ENCODE measurements around the gene SKI.
"Not testable (repeated sequence)": the region's sequence is repeated elsewhere in the genome, so short reads cannot be mapped to it uniquely, and the experiment has no call there.

Gene SKI

GRCh38 chr1:2257245-2257627, 29.1 kb downstream of the SKI start:
- Histone ChIP-seq H3K9me3 (ENCODE audit: control insufficient read depth, insufficient read depth, low read length) (no peaks in the 10 kb centered on the region; the same call in 1 of the 2 replicates), H3K36me3 (ENCODE audit: insufficient read depth, low read length) (no peaks in the 10 kb centered on the region; the same call in 1 of the 2 replicates), H3K4me1 (ENCODE audit: insufficient read depth, low read length) (0 out of 2 replicates have a peak, but pooled peaks cover 6% of the 10 kb centered on the region), H3K9ac (ENCODE audit: low read depth, low read length) (no peak overlapping the region)

GRCh38 chr1:2258122-2258681, 30.1 kb downstream of the SKI start:
- H3K9me3 ChIP-seq (ENCODE audit: control insufficient read depth, insufficient read depth, low read length): no peaks in the 10 kb centered on the region; the same call in 1 of the 2 replicates
- H3K9ac ChIP-seq (ENCODE audit: low read depth, low read length): no peak overlapping the region
- H3K4me1 ChIP-seq (ENCODE audit: insufficient read depth, low read length): 0 out of 2 replicates have a peak, but pooled peaks cover 6% of the 10 kb centered on the region
- H3K36me3 ChIP-seq (ENCODE audit: insufficient read depth, low read length): no peaks in the 10 kb centered on the region; the same call in 1 of the 2 replicates

DNA sequence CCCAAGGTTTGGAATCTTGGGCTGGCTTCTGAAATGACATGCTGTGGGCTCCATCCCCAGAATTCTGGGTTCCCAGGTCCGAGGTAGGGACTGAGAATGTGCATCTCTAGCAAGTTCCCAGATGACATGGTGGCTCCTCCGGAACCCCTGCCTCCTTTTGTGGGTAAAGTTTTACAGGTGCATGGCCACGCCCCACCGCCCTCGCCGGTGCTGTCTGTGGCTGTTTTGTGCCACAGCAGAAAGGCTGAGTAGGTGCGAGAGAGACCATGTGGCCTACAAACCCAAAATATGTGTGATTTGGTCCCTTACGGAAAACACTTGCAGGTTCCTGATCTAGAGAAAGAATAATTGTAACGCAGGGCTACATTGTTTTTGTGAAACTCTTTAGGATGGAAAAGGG, 30.9 kb downstream of the SKI start:
- 0 out of 2 replicates have a peak, but pooled peaks cover 6% of the 10 kb centered on the region for H3K4me1 ChIP-seq (ENCODE audit: insufficient read depth, low read length)
- no peaks in the 10 kb centered on the region for H3K36me3 ChIP-seq (ENCODE audit: insufficient read depth, low read length)
- no peak overlapping the region for H3K9ac ChIP-seq (ENCODE audit: low read depth, low read length)
- no peaks in the 10 kb centered on the region; the same call in 1 of the 2 replicates for H3K9me3 ChIP-seq (ENCODE audit: control insufficient read depth, insufficient read depth, low read length)

DNA sequence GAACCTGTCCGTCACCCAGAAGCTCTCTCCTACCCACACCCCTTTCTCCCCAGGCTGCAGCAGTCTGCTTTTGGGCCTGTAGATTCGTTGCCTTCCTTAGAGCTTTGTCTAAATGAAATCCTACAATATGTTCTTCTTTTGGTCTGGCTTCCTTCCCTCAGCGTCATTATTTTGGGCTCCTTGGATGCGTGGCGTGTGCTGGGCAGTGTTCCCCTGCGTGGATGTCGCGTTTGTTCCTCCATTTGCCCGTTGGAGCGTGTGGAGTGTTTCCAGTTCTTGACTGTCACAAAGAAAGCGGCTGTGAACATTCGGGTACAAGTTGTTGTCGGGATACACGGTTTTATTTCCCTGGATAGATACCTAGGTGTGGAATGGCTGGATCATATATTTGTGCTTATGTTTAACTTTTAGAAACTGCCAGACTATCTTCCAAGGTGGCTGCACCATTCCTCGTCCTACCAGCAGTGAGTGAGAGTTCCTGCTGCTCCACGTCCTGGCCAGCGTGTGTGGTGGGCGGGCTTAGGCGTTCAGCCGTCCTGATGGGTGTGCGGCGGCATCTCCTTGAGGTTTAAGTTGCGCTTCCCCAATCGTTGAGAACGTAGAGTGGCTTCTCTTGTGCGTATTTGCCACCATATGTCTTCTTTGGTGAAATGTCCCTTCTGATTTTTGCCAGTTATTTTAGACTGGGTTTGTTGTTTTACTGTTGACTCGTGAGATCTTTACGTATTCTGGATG, 31.7 kb downstream of the SKI start:
- H3K4me1 ChIP-seq (ENCODE audit: insufficient read depth, low read length): 0 out of 2 replicates have a peak, but pooled peaks cover 6% of the 10 kb centered on the region
- H3K9ac ChIP-seq (ENCODE audit: low read depth, low read length): no peak overlapping the region

DNA sequence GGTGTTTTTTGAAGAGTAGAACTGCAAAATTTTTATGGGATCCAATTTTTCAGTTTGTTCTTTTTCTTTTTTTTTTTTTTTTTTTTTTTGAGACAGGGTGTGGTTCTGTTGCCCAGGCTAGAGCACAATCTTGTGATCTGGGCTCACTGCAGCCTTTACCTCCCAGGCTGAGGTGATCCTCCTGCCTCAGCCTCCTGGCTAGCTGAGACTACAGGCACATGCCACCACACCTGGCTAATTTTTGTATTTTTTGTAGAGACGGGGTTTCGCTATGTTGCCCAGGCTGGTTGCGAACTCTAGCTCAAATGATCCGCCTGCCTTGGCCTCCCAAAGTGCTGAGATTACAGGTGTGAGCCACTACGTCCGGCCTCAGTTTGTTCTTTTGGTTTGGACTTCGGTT, 32.4 kb downstream of the SKI start:
- H3K36me3 ChIP-seq (ENCODE audit: insufficient read depth, low read length); H3K9ac ChIP-seq (ENCODE audit: low read depth, low read length); H3K9me3 ChIP-seq (ENCODE audit: control insufficient read depth, insufficient read depth, low read length); H3K4me1 ChIP-seq (ENCODE audit: insufficient read depth, low read length): not testable (repeated sequence)

More for the DNA sequence above, 31.7 kb downstream of the SKI start:
- no peaks in the 10 kb centered on the region; the same call in 1 of the 2 replicates for H3K9me3 ChIP-seq (ENCODE audit: control insufficient read depth, insufficient read depth, low read length)
- no peaks in the 10 kb centered on the region for H3K36me3 ChIP-seq (ENCODE audit: insufficient read depth, low read length)

- Histone ChIP-seq H3K36me3 (ENCODE audit: insufficient read depth, low read length) (no peaks in the 10 kb centered on the region), H3K9me3 (ENCODE audit: control insufficient read depth, insufficient read depth, low read length) (no peaks in the 10 kb centered on the region), H3K4me1 (ENCODE audit: insufficient read depth, low read length) (0 out of 2 replicates have a peak, but pooled peaks cover 6% of the 10 kb centered on the region), H3K9ac (ENCODE audit: low read depth, low read length) (no peak overlapping the region)
Observed at GRCh38 chr1:2260917-2261316, 32.8 kb downstream of the SKI start.

DNA sequence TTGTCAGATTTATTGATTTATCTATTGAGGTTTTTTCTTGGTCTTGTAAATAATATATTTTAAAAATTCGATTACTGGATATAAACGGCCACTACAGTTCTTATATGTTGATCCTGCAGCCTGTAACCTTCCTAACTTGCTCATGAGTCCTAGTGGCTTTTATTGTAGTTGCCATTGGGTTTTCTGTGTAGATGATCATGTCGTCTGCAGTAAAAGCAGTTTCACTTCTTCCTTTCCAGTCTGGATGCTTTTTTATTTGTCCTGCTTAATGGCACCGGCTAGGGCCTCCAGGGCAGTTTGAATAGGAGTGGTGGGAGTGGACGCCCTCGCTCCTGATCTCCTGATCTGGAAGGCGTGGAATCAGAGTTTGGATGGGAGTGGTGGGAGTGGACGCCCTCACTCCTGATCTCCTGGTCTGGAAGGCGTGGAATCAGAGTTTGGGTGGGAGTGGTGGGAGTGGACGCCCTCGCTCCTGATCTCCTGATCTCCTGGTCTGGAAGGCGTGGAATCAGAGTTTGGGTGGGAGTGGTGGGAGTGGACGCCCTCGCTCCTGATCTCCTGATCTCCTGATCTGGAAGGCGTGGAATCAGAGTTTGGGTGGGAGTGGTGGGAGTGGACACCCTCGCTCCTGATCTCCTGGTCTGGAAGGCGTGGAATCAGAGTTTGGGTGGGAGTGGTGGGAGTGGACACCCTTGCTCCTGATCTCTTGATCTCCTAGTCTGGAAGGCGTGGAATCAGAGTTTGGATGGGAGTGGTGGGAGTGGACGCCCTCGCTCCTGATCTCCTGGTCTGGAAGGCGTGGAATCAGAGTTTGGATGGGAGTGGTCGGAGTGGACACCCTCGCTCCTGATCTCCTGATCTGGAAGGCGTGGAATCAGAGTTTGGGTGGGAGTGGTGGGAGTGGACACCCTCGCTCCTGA, 33.6 kb downstream of the SKI start:
- H3K4me1 ChIP-seq (ENCODE audit: insufficient read depth, low read length); H3K9ac ChIP-seq (ENCODE audit: low read depth, low read length); H3K36me3 ChIP-seq (ENCODE audit: insufficient read depth, low read length); H3K9me3 ChIP-seq (ENCODE audit: control insufficient read depth, insufficient read depth, low read length): not testable (repeated sequence)

GRCh38 chr1:2266301-2266975, 38.3 kb downstream of the SKI start:
- no peaks in the 10 kb centered on the region for H3K9me3 ChIP-seq (ENCODE audit: control insufficient read depth, insufficient read depth, low read length)
- peaks cover 6% of the 10 kb centered on the region for H3K4me1 ChIP-seq (ENCODE audit: insufficient read depth, low read length)
- no peaks in the 10 kb centered on the region for H3K36me3 ChIP-seq (ENCODE audit: insufficient read depth, low read length)
- no peak overlapping the region for H3K9ac ChIP-seq (ENCODE audit: low read depth, low read length)

- Histone ChIP-seq H3K4me1 (ENCODE audit: insufficient read depth, low read length) (peaks cover 10% of the 10 kb centered on the region), H3K36me3 (ENCODE audit: insufficient read depth, low read length) (no peaks in the 10 kb centered on the region), H3K9ac (ENCODE audit: low read depth, low read length) (no peak overlapping the region), H3K9me3 (ENCODE audit: control insufficient read depth, insufficient read depth, low read length) (no peaks in the 10 kb centered on the region)
Observed at GRCh38 chr1:2267051-2267830, 39.1 kb downstream of the SKI start.

- Histone ChIP-seq H3K9me3 (ENCODE audit: control insufficient read depth, insufficient read depth, low read length) (no peaks in the 10 kb centered on the region), H3K9ac (ENCODE audit: low read depth, low read length) (no peak overlapping the region), H3K4me1 (ENCODE audit: insufficient read depth, low read length) (peaks cover 11% of the 10 kb centered on the region), H3K36me3 (ENCODE audit: insufficient read depth, low read length) (no peaks in the 10 kb centered on the region)
Observed at GRCh38 chr1:2267862-2268261, 39.7 kb downstream of the SKI start.

DNA sequence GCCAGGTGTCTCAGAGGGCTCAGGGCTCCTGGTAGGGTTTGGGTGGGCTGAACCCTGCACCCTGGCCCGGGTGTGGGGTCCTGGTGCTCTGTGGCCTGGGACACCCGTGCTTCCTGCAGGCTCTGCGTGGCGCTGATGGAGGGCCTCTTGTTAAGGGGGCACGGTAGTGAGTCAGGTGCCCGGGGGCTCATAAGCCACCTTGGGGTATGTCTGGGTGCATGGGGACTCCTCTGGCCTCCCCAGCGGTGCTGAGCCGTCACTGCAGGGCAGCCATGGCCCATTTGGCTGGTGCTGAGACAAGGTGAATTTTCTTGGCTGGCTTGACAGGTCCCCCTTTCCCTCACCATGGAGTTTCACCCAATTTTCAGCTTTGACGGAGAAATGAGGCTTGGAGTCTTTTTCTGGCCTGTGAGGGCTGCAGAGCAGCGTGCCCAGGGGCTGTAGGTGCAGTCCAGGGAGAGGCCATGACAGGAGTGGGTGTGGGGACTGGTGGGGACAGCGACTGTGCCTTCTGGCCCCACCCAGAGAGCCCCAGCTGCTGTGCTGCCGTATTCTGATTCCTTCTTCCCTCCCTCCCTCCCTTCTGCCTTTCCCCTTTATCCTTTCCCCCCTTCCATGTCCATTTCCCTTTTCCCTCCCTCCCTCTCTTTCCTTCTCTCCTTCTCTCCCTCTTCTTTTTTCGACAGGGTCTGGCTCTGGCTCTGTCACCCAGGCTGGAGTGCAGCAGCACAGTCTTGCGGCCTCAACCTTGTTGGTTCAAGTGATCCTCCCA, 40.4 kb downstream of the SKI start:
- Histone ChIP-seq H3K9me3 (ENCODE audit: control insufficient read depth, insufficient read depth, low read length) (no peaks in the 10 kb centered on the region), H3K4me1 (ENCODE audit: insufficient read depth, low read length) (peaks cover 11% of the 10 kb centered on the region), H3K9ac (ENCODE audit: low read depth, low read length) (no peak overlapping the region), H3K36me3 (ENCODE audit: insufficient read depth, low read length) (no peaks in the 10 kb centered on the region)

GRCh38 chr1:2269193-2269921, 41.2 kb downstream of the SKI start:
- no peak overlapping the region for H3K9ac ChIP-seq (ENCODE audit: low read depth, low read length)
- H3K9me3 ChIP-seq (ENCODE audit: control insufficient read depth, insufficient read depth, low read length): no peaks in the 10 kb centered on the region
- H3K36me3 ChIP-seq (ENCODE audit: insufficient read depth, low read length): no peaks in the 10 kb centered on the region
- peaks cover 11% of the 10 kb centered on the region for H3K4me1 ChIP-seq (ENCODE audit: insufficient read depth, low read length)

All from ES-I3 (cell line).